RCC 7860 (cell line): Measurements from ENCODE around the gene FEM1A.
"Not testable (repeated sequence)": the region's sequence is repeated elsewhere in the genome, so short reads cannot be mapped to it uniquely, and the experiment has no call there.

Experiments
- DNase-seq: peaks from one replicate; pipeline ENCODE4 v3.0.0-alpha.2; 2015; ENCODE audit warnings: low spot score
- FAIRE-seq: peaks from 2 replicates; lab custom pipeline; 2012; peaks lifted over from hg19 to GRCh38; lab: Jason Lieb, UNC

The FEM1A gene

GRCh38 chr19:4791183-4792018 is at the start of gene FEM1A:
TSS of gene FEM1A (plus strand) at chr19:4791734. CDS start at chr19:4791855, 121 bp downstream.
- DNase-seq, result peak; percentile 100
- FAIRE-seq, result peak; percentile 96

GRCh38 chr19:4742723-4743646 is 48.5 kb upstream of the FEM1A start:
- DNase-seq (no peak), FAIRE-seq (no peak)

GRCh38 chr19:4744451-4745174 is 46.9 kb upstream of the FEM1A start:
- DNase-seq (peak; percentile 74), FAIRE-seq (peak; percentile 84)

- not testable (repeated sequence) for DNase-seq, FAIRE-seq
Observed at GRCh38 chr19:4745175-4745574, 46.4 kb upstream of the FEM1A start.

GRCh38 chr19:4745986-4746385 is 45.5 kb upstream of the FEM1A start:
- DNase-seq (no peak), FAIRE-seq (no peak)

- DNase-seq (no peak), FAIRE-seq (no peak)
Observed at GRCh38 chr19:4748185-4748584, 43.3 kb upstream of the FEM1A start.

- DNase-seq, result no peak
- FAIRE-seq, result no peak
Observed at GRCh38 chr19:4748589-4748988, 42.9 kb upstream of the FEM1A start.

GRCh38 chr19:4749870-4750590 is 41.5 kb upstream of the FEM1A start:
- no peak for FAIRE-seq
- no peak for DNase-seq

- DNase-seq, result no peak
- no peak for FAIRE-seq
Observed at GRCh38 chr19:4754248-4754647, 37.3 kb upstream of the FEM1A start.

GRCh38 chr19:4755459-4755858 is 36.1 kb upstream of the FEM1A start:
- FAIRE-seq (no peak), DNase-seq (no peak)

GRCh38 chr19:4758082-4758481 is 33.5 kb upstream of the FEM1A start:
- DNase-seq (no peak), FAIRE-seq (no peak)

GRCh38 chr19:4758659-4759058 is 32.9 kb upstream of the FEM1A start:
- no peak for FAIRE-seq

GRCh38 chr19:4759388-4760284 is 31.9 kb upstream of the FEM1A start:
- FAIRE-seq (no peak), DNase-seq (peak; percentile 50)

More at GRCh38 chr19:4758659-4759058, 32.9 kb upstream of the FEM1A start:
- DNase-seq, result no peak

- FAIRE-seq (no peak), DNase-seq (no peak)
Observed at GRCh38 chr19:4760285-4760650, 31.3 kb upstream of the FEM1A start.

GRCh38 chr19:4763021-4763420 is 28.5 kb upstream of the FEM1A start:
- DNase-seq (no peak), FAIRE-seq (no peak)

- DNase-seq, result no peak
- FAIRE-seq, result no peak
Observed at GRCh38 chr19:4764393-4764660, 27.2 kb upstream of the FEM1A start.

GRCh38 chr19:4768934-4769777 is 22.4 kb upstream of the FEM1A start:
- FAIRE-seq (no peak), DNase-seq (peak; percentile 39)

- FAIRE-seq (no peak), DNase-seq (no peak)
Observed at GRCh38 chr19:4772566-4772965, 19.0 kb upstream of the FEM1A start.
